GM12878 (cell line): ENCODE data around the gene FOXI1. TPM values are rescaled to one million over a fixed set of nuclear protein-coding genes. Genes with fewer than 3 reads are reported as not detected.

Experiments used
- ATAC-seq: fragments of 200-7000 bp; cut with Tn5 transposase; 3 replicates; pipeline ENCODE4 v1.9.1; 2020; ENCODE audit warnings: mild to moderate bottlenecking, moderate library complexity
- BruUV-seq: library from RNA; stranded (reverse); fragments of 400-500 nt; replicated peaks from 2 replicates; lab custom pipeline; 2021; lab: Mats Ljungman, UMichigan
- CTCF ChIA-PET: fragments of 300-600 bp; sonication (Branson Sonifier 250); formaldehyde crosslinking; extraction: SDS; loops from one replicate; lab custom pipeline; 2021; ENCODE audit warnings: inconsistent platforms; lab: Yijun Ruan, JAX
- POLR2A ChIA-PET: fragments of 350-600 bp; formaldehyde crosslinking; extraction: SDS; loops from one replicate; lab custom pipeline; 2021; ENCODE audit warnings: inconsistent platforms; lab: Charles Lee
- RAD21 ChIA-PET: fragments of 300-600 bp; sonication (Branson Sonifier 250); formaldehyde crosslinking; loops from one replicate; lab custom pipeline; 2023; ENCODE audit warnings: antibody characterized with exemption; ENCODE audit not compliant: unreplicated experiment; lab: Charles Lee
- SMC1A ChIA-PET: fragments of 300-600 bp; sonication (Branson Sonifier 250); formaldehyde crosslinking; loops from one replicate; lab custom pipeline; 2023; ENCODE audit not compliant: unreplicated experiment, uncharacterized antibody; lab: Charles Lee
- DNase-seq: peaks from one replicate; pipeline ENCODE4 v3.0.0-alpha.2; 2011; ENCODE audit warnings: low read depth, low spot score
- FAIRE-seq: peaks from 3 replicates; lab custom pipeline; 2011; peaks lifted over from hg19 to GRCh38; lab: Jason Lieb, UNC
- H2AFZ ChIP-seq: 2 replicates; pipeline ENCODE4 v1.6.0; 2011; ENCODE audit warnings: low read depth, low read length, control low read depth; ENCODE audit not compliant: control insufficient read depth
- H3K27ac ChIP-seq: 2 replicates; pipeline ENCODE4 v1.5.1; 2011; ENCODE audit warnings: control low read depth; ENCODE audit not compliant: control insufficient read depth, insufficient read depth
- H3K27me3 ChIP-seq, 2 experiments: replicated peaks in 1 of 2; 2 replicates each; pipeline versions ENCODE4 v1.6.0 to v1.6.1; 2011; ENCODE audit warnings: low read length in 1 of 2; ENCODE audit not compliant: control insufficient read depth in 2 of 2, insufficient read depth in 2 of 2
- H3K36me3 ChIP-seq, 2 experiments: 2 replicates each; pipeline ENCODE4 v1.5.1; 2011; ENCODE audit warnings: low read length in 1 of 2; ENCODE audit not compliant: control insufficient read depth in 2 of 2, insufficient read depth in 2 of 2
- H3K4me1 ChIP-seq: 2 replicates; pipeline ENCODE4 v1.6.1; 2011; ENCODE audit warnings: mild to moderate bottlenecking, low read length, moderate library complexity, mixed read lengths; ENCODE audit not compliant: control insufficient read depth, insufficient read depth
- H3K4me2 ChIP-seq: 2 replicates; pipeline ENCODE4 v1.6.0; 2011; ENCODE audit warnings: control low read depth; ENCODE audit not compliant: control insufficient read depth, insufficient read depth
- H3K4me3 ChIP-seq: fragments of 200-600 bp; sonication (generic); 2 replicates; pipeline ENCODE4 v1.5.1; 2016
- H3K79me2 ChIP-seq: 2 replicates; pipeline ENCODE4 v1.6.0; 2011; ENCODE audit warnings: low read length; ENCODE audit not compliant: control insufficient read depth, insufficient read depth
- H3K9ac ChIP-seq: 2 replicates; pipeline ENCODE4 v1.8.0; 2011; ENCODE audit warnings: low read length, control low read depth, mixed read lengths; ENCODE audit not compliant: control insufficient read depth, insufficient read depth
- H3K9me3 ChIP-seq: replicated peaks from 3 replicates; pipeline ENCODE4 v1.5.1; 2011; ENCODE audit warnings: mild to moderate bottlenecking, low read length; ENCODE audit not compliant: control insufficient read depth, insufficient read depth
- H4K20me1 ChIP-seq: 2 replicates; pipeline ENCODE4 v1.6.0; 2011; ENCODE audit not compliant: control insufficient read depth, insufficient read depth
- CBFB ChIP-seq: IDR thresholded peaks from 2 replicates; pipeline ENCODE4 v1.6.1; 2016; ENCODE audit warnings: antibody characterized with exemption, low read depth
- CHD4 ChIP-seq: fragments of 200-600 bp; sonication (generic); IDR thresholded peaks from 2 replicates; pipeline ENCODE4 v1.6.1; 2016; ENCODE audit warnings: mild to moderate bottlenecking
- EZH2 ChIP-seq: IDR thresholded peaks from 2 replicates; pipeline ENCODE4 v1.6.1; 2012; ENCODE audit warnings: low read depth, mild to moderate bottlenecking, control low read depth, inconsistent platforms, low read length, borderline replicate concordance; ENCODE audit not compliant: control insufficient read depth
- HDGF ChIP-seq: fragments of 450-650 bp; IDR thresholded peaks from 2 replicates; pipeline ENCODE4 v1.6.1; 2016; ENCODE audit warnings: antibody characterized with exemption
- IKZF1 ChIP-seq: fragments of 450-650 bp; conservative IDR thresholded peaks from 2 replicates; pipeline ENCODE4 v1.6.1; 2017; ENCODE audit warnings: antibody characterized with exemption, mild to moderate bottlenecking
- LARP7 ChIP-seq: fragments of 450-650 bp; IDR thresholded peaks from 2 replicates; pipeline ENCODE4 v1.6.1; 2017; ENCODE audit warnings: mild to moderate bottlenecking
- MYB ChIP-seq: fragments of 150-350 bp; IDR thresholded peaks from 2 replicates; pipeline ENCODE4 v1.6.1; 2014; ENCODE audit warnings: mild to moderate bottlenecking, low read depth, low read length, borderline replicate concordance
- NFXL1 ChIP-seq: fragments of 450-650 bp; IDR thresholded peaks from 2 replicates; pipeline ENCODE4 v1.6.1; 2017; ENCODE audit warnings: antibody characterized with exemption, mild to moderate bottlenecking, borderline replicate concordance
- PKNOX1 ChIP-seq: fragments of 450-650 bp; IDR thresholded peaks from 2 replicates; pipeline ENCODE4 v1.6.1; 2016; ENCODE audit warnings: mild to moderate bottlenecking
- RBBP5 ChIP-seq: fragments of 200-600 bp; sonication (generic); conservative IDR thresholded peaks from 2 replicates; pipeline ENCODE4 v1.6.1; 2016
- RUNX3 ChIP-seq: IDR thresholded peaks from 2 replicates; pipeline ENCODE4 v1.6.1; 2012; ENCODE audit warnings: low read length, inconsistent platforms
- SUPT20H ChIP-seq: IDR thresholded peaks from 2 replicates; pipeline ENCODE4 v1.6.1; 2011; ENCODE audit warnings: low read depth, mild to moderate bottlenecking, low read length, moderate library complexity, borderline replicate concordance; ENCODE audit not compliant: control insufficient read depth
- WGBS: methylation state at CpG from one replicate; pipeline ENCODE4 v1.1.6; 2016; ENCODE audit warnings: low lambda C conversion rate; ENCODE audit not compliant: insufficient replicate concordance, insufficient coverage; ENCODE audit errors: missing lambda C conversion rate; 5-methylcytosine and 5-hydroxymethylcytosine counted together
- in situ Hi-C: fragments of 300-500 bp; cut with MboI; formaldehyde crosslinking; loops from 9 replicates; pipeline ENCODE4 v1.14.3; 2018; ENCODE audit warnings: mixed read lengths
- intact Hi-C: fragments of 100-400 bp; cut with micrococcal nuclease; formaldehyde crosslinking; loops from one replicate; pipeline ENCODE4 v1.14.2; 2022; ENCODE audit not compliant: unreplicated experiment
- polyA plus RNA-seq, 11 experiments: library from polyadenylated mRNA; depleted of rRNA in 4 of 11; unstranded in 6 of 11; stranded (reverse) in 5 of 11; fragments of >200 nt; fragmentation: Nextera tagmentation in 4 of 11; fragmentation: Illumina TruSeq in 1 of 11; extraction: Ambion mirVana in 4 of 11; extraction: Trizol in 1 of 11; gene quantifications; 1 replicate in 1 of 11; 2 replicates in 10 of 11; pipeline versions ENCODE4 v1.2.1 to v1.2.3, GENCODE V29; 2011 to 2016; ENCODE audit warnings: inconsistent platforms in 2 of 11, missing spikeins in 2 of 11, low read depth in 1 of 11
- total RNA-seq, 4 experiments: library from RNA; depleted of rRNA in 3 of 4; stranded (reverse); fragments of >200 nt in 3 of 4; fragmentation: Illumina TruSeq in 1 of 4; extraction: Trizol in 1 of 4; gene quantifications; 2 replicates each; pipeline versions ENCODE4 v1.2.1 to v1.2.3, GENCODE V29; 2013 to 2021
- TF ChIP-seq, protein P1 (sequence below): fragments of 450-650 bp; formaldehyde crosslinking; IDR thresholded peaks from 2 replicates; pipeline ENCODE4 v1.4.0; 2022; ENCODE audit warnings: mild to moderate bottlenecking, moderate library complexity

Gene FOXI1
- total and polyA plus RNA-seq, 10 of the 15 experiments (the other 5 are each of a cell fraction or from before 2014, with no cell fraction given): not detected

DNA sequence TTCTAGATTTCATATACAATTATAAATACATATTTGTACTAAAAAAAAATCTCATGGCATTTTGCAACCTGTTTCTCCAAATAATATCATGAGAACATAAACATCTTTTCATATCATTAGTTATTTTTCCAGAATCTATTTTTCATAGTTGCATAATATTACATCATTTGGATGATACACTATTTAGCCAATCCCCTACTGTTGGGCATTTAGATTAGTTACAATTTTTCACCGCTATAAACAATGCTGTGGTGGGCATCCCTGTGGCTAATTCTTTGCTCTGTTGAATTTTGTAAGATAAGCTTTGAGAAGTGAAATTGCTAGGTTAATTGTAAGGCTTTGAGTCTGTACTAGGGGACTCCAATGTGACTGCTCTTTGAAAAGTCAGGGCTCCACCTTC is 2.2 kb upstream of the FOXI1 start:
- ChIA-PET SMC1A (interaction anchor here (0.6 to 1.4 kb wide), 3 partner anchors 13 to 237 kb away, joined by 3 to 5 read pairs (median 3); no protein-coding TSS in a partner anchor), CTCF (interaction anchor here (6.0 kb wide), 1 partner anchor 80 kb away, joined by 80 read pairs; no protein-coding TSS in a partner anchor), POLR2A (no interaction called here), RAD21 (interaction anchor here (0.9 to 1.4 kb wide), 2 partner anchors 20 to 82 kb away, joined by 3 to 4 read pairs; no protein-coding TSS in a partner anchor)
- no peak for FAIRE-seq
- H3K27ac ChIP-seq: no peak overlapping the region
- no peak for TF ChIP-seq LARP7
- TF ChIP-seq SUPT20H: no peak
- TF ChIP-seq IKZF1: no peak
- TF ChIP-seq MYB: no peak
- TF ChIP-seq HDGF: no peak
- no peak for TF ChIP-seq RBBP5
- no peak for TF ChIP-seq NFXL1
- no peak for TF ChIP-seq RUNX3
- no peak for TF ChIP-seq PKNOX1
- TF ChIP-seq, protein P1, sequence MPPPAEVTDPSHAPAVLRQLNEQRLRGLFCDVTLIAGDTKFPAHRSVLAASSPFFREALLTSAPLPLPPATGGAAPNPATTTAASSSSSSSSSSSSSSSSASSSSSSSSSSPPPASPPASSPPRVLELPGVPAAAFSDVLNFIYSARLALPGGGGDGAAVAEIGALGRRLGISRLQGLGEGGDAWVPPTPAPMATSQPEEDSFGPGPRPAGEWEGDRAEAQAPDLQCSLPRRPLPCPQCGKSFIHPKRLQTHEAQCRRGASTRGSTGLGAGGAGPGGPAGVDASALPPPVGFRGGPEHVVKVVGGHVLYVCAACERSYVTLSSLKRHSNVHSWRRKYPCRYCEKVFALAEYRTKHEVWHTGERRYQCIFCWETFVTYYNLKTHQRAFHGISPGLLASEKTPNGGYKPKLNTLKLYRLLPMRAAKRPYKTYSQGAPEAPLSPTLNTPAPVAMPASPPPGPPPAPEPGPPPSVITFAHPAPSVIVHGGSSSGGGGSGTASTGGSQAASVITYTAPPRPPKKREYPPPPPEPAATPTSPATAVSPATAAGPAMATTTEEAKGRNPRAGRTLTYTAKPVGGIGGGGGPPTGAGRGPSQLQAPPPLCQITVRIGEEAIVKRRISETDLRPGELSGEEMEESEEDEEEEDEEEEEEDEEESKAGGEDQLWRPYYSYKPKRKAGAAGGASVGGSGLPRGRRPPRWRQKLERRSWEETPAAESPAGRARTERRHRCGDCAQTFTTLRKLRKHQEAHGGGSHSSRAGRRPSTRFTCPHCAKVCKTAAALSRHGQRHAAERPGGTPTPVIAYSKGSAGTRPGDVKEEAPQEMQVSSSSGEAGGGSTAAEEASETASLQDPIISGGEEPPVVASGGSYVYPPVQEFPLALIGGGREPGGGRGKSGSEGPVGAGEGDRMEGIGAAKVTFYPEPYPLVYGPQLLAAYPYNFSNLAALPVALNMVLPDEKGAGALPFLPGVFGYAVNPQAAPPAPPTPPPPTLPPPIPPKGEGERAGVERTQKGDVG (CRISPR knock-in tag): no peak
- no peak for TF ChIP-seq EZH2
- no peak for TF ChIP-seq CBFB
- no peak for TF ChIP-seq CHD4
- H3K9ac ChIP-seq: no peak overlapping the region
- no peaks in the 10 kb centered on the region for H3K36me3 ChIP-seq
- no TSS peak for BruUV-seq
- H3K4me1 ChIP-seq: no peaks in the 10 kb centered on the region
- no peak for ATAC-seq
- H3K27me3 ChIP-seq: no peaks in the 10 kb centered on the region
- H3K9me3 ChIP-seq: no peaks in the 10 kb centered on the region; the same call in 2 of the 3 replicates
- no peaks in the 10 kb centered on the region; the same call in 1 of the 2 replicates for H4K20me1 ChIP-seq
- DNase-seq: no peak
- H3K4me3 ChIP-seq: no peak overlapping the region
- H2AFZ ChIP-seq: no peak overlapping the region
- 96% methylated on average over 1 of the region's 1 CpG for WGBS
- no peak overlapping the region for H3K4me2 ChIP-seq
- in situ Hi-C loops: loop anchor here (5.0 kb wide), 1 partner anchor 79 kb away; no protein-coding TSS in a partner anchor
- H3K79me2 ChIP-seq: no peaks in the 10 kb centered on the region
- intact Hi-C loops: loop anchor here (10.0 kb wide), 1 partner anchor 231 kb away; no protein-coding TSS in a partner anchor
